Hepatocyte (in vitro differentiated cells): ENCODE results near the gene LINS1. TPM values are rescaled to one million over a fixed set of nuclear protein-coding genes. Genes with fewer than 3 reads are reported as not detected.

Experiments
- DNase-seq: peaks from one replicate; pipeline ENCODE4 v3.0.0-alpha.2; 2016; ENCODE audit warnings: low spot score
- H2AFZ ChIP-seq: fragments of 200-600 bp; sonication (generic); 2 replicates; pipeline ENCODE4 v1.6.0; 2016; ENCODE audit warnings: antibody characterized with exemption, mild to moderate bottlenecking
- H3K27ac ChIP-seq: fragments of 200-600 bp; sonication (generic); 2 replicates; pipeline ENCODE4 v1.5.1; 2016; ENCODE audit warnings: mild to moderate bottlenecking
- H3K27me3 ChIP-seq: fragments of 200-600 bp; sonication (generic); 2 replicates; pipeline ENCODE4 v1.6.1; 2016
- H3K36me3 ChIP-seq: fragments of 200-600 bp; sonication (generic); replicated peaks from 2 replicates; pipeline ENCODE4 v1.5.1; 2016; ENCODE audit warnings: low read depth; ENCODE audit not compliant: insufficient read depth
- H3K4me1 ChIP-seq: fragments of 200-600 bp; sonication (generic); 2 replicates; pipeline ENCODE4 v1.5.1; 2016; ENCODE audit warnings: mild to moderate bottlenecking, moderate library complexity; ENCODE audit not compliant: insufficient read depth
- H3K4me2 ChIP-seq: fragments of 200-600 bp; sonication (generic); 2 replicates; pipeline ENCODE4 v1.6.0; 2016
- H3K4me3 ChIP-seq: fragments of 200-600 bp; sonication (generic); 2 replicates; pipeline ENCODE4 v1.5.1; 2016; ENCODE audit warnings: mild to moderate bottlenecking
- H3K79me2 ChIP-seq: fragments of 200-600 bp; sonication (generic); 2 replicates; pipeline ENCODE4 v1.6.0; 2017; ENCODE audit warnings: mild to moderate bottlenecking
- H3K9me2 ChIP-seq: fragments of 200-600 bp; sonication (generic); replicated peaks from 2 replicates; pipeline ENCODE4 v1.6.0; 2017; ENCODE audit warnings: mild to moderate bottlenecking; ENCODE audit not compliant: insufficient read depth
- H3K9me3 ChIP-seq: fragments of 200-600 bp; sonication (generic); 2 replicates; pipeline ENCODE4 v1.5.1; 2016; ENCODE audit warnings: low read depth, mild to moderate bottlenecking
- H4K20me1 ChIP-seq: fragments of 200-600 bp; sonication (generic); 2 replicates; pipeline ENCODE4 v1.6.0; 2016; ENCODE audit warnings: mild to moderate bottlenecking; ENCODE audit not compliant: insufficient read depth, poor library complexity, severe bottlenecking
- EZH2 ChIP-seq: fragments of 200-600 bp; sonication (generic); IDR thresholded peaks from 2 replicates; pipeline ENCODE4 v1.6.1; 2016; ENCODE audit warnings: antibody characterized with exemption, mild to moderate bottlenecking, borderline replicate concordance
- EZH2phosphoT487 ChIP-seq: fragments of 200-600 bp; sonication (generic); IDR thresholded peaks from one replicate; pipeline ENCODE4 v1.6.1; 2018; ENCODE audit warnings: antibody characterized with exemption, mild to moderate bottlenecking, low read depth, moderate library complexity; ENCODE audit not compliant: unreplicated experiment, severe bottlenecking
- WGBS: methylation state at CpG from one replicate; pipeline ENCODE4 v1.1.6; 2016; ENCODE audit warnings: low lambda C conversion rate; ENCODE audit errors: missing lambda C conversion rate; 5-methylcytosine and 5-hydroxymethylcytosine counted together
- polyA plus RNA-seq: library from polyadenylated mRNA; unstranded; fragments of >200 nt; fragmentation: Nextera tagmentation; extraction: Ambion mirVana; gene quantifications from 2 replicates; pipeline ENCODE4 v1.2.1, GENCODE V29; 2016
- total RNA-seq: library from RNA; depleted of rRNA; stranded (reverse); fragments of >200 nt; gene quantifications from 2 replicates; pipeline ENCODE4 v1.2.3, GENCODE V29; 2014
- TF ChIP-seq, protein P1 (sequence below): fragments of 200-600 bp; sonication (generic); IDR thresholded peaks from 2 replicates; pipeline ENCODE4 v1.5.1; 2016; ENCODE audit warnings: antibody characterized with exemption, mild to moderate bottlenecking; ENCODE audit not compliant: poor library complexity

The LINS1 gene
- total and polyA plus RNA-seq, 2 experiments from 2014 or later = 8.1 to 26.3 TPM

DNA sequence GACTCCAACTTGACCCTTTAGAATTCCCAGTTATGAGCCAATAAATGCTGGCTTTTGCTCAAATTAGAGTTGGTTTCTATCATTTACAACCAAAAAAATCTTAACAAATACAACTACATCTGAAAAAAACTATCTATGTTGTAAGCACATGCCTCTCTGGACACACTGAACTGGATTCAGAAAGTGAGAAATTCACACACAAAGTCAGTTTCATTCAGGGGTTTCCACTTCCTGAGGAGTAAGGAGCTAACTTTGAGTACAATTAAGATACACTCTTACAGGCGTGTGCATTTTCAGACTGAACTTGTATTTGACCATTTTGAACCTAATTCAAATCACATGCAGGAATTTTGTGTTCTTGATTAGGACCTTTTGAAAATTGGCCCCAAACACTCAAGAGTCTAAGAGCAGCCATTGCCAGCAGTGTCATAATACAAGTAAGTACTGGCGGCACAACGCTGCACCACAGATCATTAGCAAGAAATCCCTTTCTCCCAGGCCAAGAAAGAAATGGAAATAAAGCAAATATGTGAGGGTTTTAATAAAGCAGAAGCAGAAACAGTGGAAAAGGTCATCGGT is 31.2 kb downstream of the LINS1 start:
- Histone ChIP-seq H3K9me2 (no peaks in the 10 kb centered on the region), H2AFZ (no peak overlapping the region), H3K4me3 (no peak overlapping the region), H3K4me2 (no peak overlapping the region), H3K9me3 (no peaks in the 10 kb centered on the region), H3K4me1 (no peaks in the 10 kb centered on the region), H4K20me1 (no peaks in the 10 kb centered on the region), H3K27me3 (no peaks in the 10 kb centered on the region), H3K36me3 (no peaks in the 10 kb centered on the region), H3K79me2 (no peaks in the 10 kb centered on the region), H3K27ac (no peak overlapping the region)
- DNase-seq = no peak
- 95% methylated on average over 4 of the region's 4 CpGs for WGBS
- TF ChIP-seq EZH2 (no peak), EZH2phosphoT487 (no peak)
- TF ChIP-seq, protein P1, sequence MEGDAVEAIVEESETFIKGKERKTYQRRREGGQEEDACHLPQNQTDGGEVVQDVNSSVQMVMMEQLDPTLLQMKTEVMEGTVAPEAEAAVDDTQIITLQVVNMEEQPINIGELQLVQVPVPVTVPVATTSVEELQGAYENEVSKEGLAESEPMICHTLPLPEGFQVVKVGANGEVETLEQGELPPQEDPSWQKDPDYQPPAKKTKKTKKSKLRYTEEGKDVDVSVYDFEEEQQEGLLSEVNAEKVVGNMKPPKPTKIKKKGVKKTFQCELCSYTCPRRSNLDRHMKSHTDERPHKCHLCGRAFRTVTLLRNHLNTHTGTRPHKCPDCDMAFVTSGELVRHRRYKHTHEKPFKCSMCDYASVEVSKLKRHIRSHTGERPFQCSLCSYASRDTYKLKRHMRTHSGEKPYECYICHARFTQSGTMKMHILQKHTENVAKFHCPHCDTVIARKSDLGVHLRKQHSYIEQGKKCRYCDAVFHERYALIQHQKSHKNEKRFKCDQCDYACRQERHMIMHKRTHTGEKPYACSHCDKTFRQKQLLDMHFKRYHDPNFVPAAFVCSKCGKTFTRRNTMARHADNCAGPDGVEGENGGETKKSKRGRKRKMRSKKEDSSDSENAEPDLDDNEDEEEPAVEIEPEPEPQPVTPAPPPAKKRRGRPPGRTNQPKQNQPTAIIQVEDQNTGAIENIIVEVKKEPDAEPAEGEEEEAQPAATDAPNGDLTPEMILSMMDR = no peak

- no peaks in the 10 kb centered on the region for H3K36me3 ChIP-seq
- no peaks in the 10 kb centered on the region for H3K4me1 ChIP-seq
- peak overlapping the region; percentile 56 for H3K27ac ChIP-seq
- no peaks in the 10 kb centered on the region for H3K9me3 ChIP-seq
- WGBS = 88% methylated on average over 3 of the region's 3 CpGs
- no peak overlapping the region for H3K4me3 ChIP-seq
- H3K4me2 ChIP-seq = no peak overlapping the region
- no peaks in the 10 kb centered on the region for H4K20me1 ChIP-seq
- no peaks in the 10 kb centered on the region for H3K79me2 ChIP-seq
- no peak for DNase-seq
- H2AFZ ChIP-seq = no peak overlapping the region
- H3K27me3 ChIP-seq = no peaks in the 10 kb centered on the region
- TF ChIP-seq EZH2phosphoT487 = no peak
- no peak for TF ChIP-seq EZH2
- TF ChIP-seq, protein P1 = no peak
- H3K9me2 ChIP-seq = no peaks in the 10 kb centered on the region
Observed at GRCh38 chr15:100570275-100570674, 31.7 kb downstream of the LINS1 start.

GRCh38 chr15:100569391-100569790 is 32.6 kb downstream of the LINS1 start:
- no peaks in the 10 kb centered on the region for H3K9me3 ChIP-seq
- H3K4me2 ChIP-seq = no peak overlapping the region
- no peak overlapping the region for H2AFZ ChIP-seq
- H3K79me2 ChIP-seq = no peaks in the 10 kb centered on the region
- H3K27me3 ChIP-seq = no peaks in the 10 kb centered on the region
- H3K4me3 ChIP-seq = no peak overlapping the region
- no peaks in the 10 kb centered on the region for H3K4me1 ChIP-seq
- WGBS = 67% methylated on average over 8 of the region's 8 CpGs
- H3K27ac ChIP-seq = peak overlapping the region; percentile 56
- TF ChIP-seq EZH2phosphoT487 (no peak), EZH2 (no peak)
- TF ChIP-seq, protein P1 = no peak
- no peaks in the 10 kb centered on the region for H3K36me3 ChIP-seq
- DNase-seq = peak; percentile 49
- no peaks in the 10 kb centered on the region for H4K20me1 ChIP-seq
- H3K9me2 ChIP-seq = no peaks in the 10 kb centered on the region
